CD4-positive, CD25-positive, alpha-beta regulatory T cell (primary cell): ENCODE data around the gene DDT. TPM values are rescaled to one million over a fixed set of nuclear protein-coding genes. Genes with fewer than 3 reads are reported as not detected.
A peak's percentile ranks its signal among the peaks of the same experiment; 100 is the strongest.
"Not testable (repeated sequence)": the region's sequence is repeated elsewhere in the genome, so short reads cannot be mapped to it uniquely, and the experiment has no call there.

Experiments used
- ATAC-seq, 2 donors: fragments of 150-1000 bp; cut with Tn5 transposase; one replicate each; pipeline ENCODE4 v1.10.0; 2021; ENCODE audit warnings: low read depth in 2 of 2, moderate number of reproducible peaks in 2 of 2, moderate library complexity in 1 of 2
- DNase-seq, 3 donors: peaks; one replicate each; pipeline versions ENCODE4 v3.0.0 to v3.0.0-alpha.2; 2012 to 2022; ENCODE audit warnings: mixed read lengths in 1 of 3
- H3K27ac ChIP-seq: one replicate; pipeline ENCODE4 v1.7.0; 2013; ENCODE audit warnings: mild to moderate bottlenecking, low read length; ENCODE audit not compliant: insufficient read depth, poor library complexity, severe bottlenecking
- H3K27me3 ChIP-seq: one replicate; pipeline ENCODE4 v1.7.0; 2013; ENCODE audit warnings: low read length; ENCODE audit not compliant: control insufficient read depth, insufficient read depth
- H3K36me3 ChIP-seq: one replicate; pipeline ENCODE4 v1.7.0; 2013; ENCODE audit warnings: mild to moderate bottlenecking, low read length, moderate library complexity; ENCODE audit not compliant: control insufficient read depth, insufficient read depth
- H3K4me1 ChIP-seq: 2 replicates; pipeline ENCODE4 v1.7.0; 2013; ENCODE audit warnings: mild to moderate bottlenecking, low read length; ENCODE audit not compliant: insufficient read depth, control insufficient read depth, poor library complexity, severe bottlenecking
- H3K4me3 ChIP-seq: one replicate; pipeline ENCODE4 v1.7.0; 2013; ENCODE audit warnings: low read depth, mild to moderate bottlenecking, low read length, moderate library complexity
- H3K9me3 ChIP-seq, 2 experiments: 1 replicate in 1 of 2; 2 replicates in 1 of 2; pipeline ENCODE4 v1.7.0; 2013; ENCODE audit warnings: low read length in 2 of 2, mild to moderate bottlenecking in 1 of 2, moderate library complexity in 1 of 2; ENCODE audit not compliant: control insufficient read depth in 2 of 2
- H3K27ac Mint-ChIP-seq, 3 donors: one replicate each; pipeline ENCODE4 v1.8.0; 2020 to 2022; ENCODE audit warnings: mild to moderate bottlenecking in 3 of 3, mixed read lengths in 3 of 3, moderate library complexity in 2 of 3
- H3K27me3 Mint-ChIP-seq: one replicate; pipeline ENCODE4 v1.8.0; 2022; ENCODE audit warnings: mild to moderate bottlenecking, mixed read lengths
- H3K36me3 Mint-ChIP-seq: one replicate; pipeline ENCODE4 v1.8.0; 2020; ENCODE audit warnings: mixed read lengths
- H3K4me1 Mint-ChIP-seq, 4 donors: one replicate each; pipeline ENCODE4 v1.8.0; 2020 to 2022; ENCODE audit warnings: mixed read lengths in 4 of 4, mild to moderate bottlenecking in 1 of 4
- H3K4me3 Mint-ChIP-seq, 4 donors: one replicate each; pipeline ENCODE4 v1.8.0; 2020 to 2022; ENCODE audit warnings: mild to moderate bottlenecking in 4 of 4, mixed read lengths in 4 of 4, moderate library complexity in 3 of 4
- H3K9me3 Mint-ChIP-seq, 7 donors: one replicate each; pipeline ENCODE4 v1.8.0; 2020 to 2022; ENCODE audit warnings: mixed read lengths in 7 of 7, mild to moderate bottlenecking in 3 of 7, moderate library complexity in 2 of 7
- polyA plus RNA-seq, 4 donors: library from polyadenylated mRNA; unstranded; fragments of 300-500 nt; fragmentation: Illumina TruSeq; gene quantifications; one replicate each; pipeline ENCODE4 v1.2.3, GENCODE V29; 2021
- total RNA-seq: library from RNA; stranded (reverse); gene quantifications from one replicate; pipeline ENCODE4 v1.2.3, GENCODE V29; 2022

Gene DDT
- total and polyA plus RNA-seq, 5 donors from 2014 or later = 68.0 to 142 (median 124) TPM

DNA sequence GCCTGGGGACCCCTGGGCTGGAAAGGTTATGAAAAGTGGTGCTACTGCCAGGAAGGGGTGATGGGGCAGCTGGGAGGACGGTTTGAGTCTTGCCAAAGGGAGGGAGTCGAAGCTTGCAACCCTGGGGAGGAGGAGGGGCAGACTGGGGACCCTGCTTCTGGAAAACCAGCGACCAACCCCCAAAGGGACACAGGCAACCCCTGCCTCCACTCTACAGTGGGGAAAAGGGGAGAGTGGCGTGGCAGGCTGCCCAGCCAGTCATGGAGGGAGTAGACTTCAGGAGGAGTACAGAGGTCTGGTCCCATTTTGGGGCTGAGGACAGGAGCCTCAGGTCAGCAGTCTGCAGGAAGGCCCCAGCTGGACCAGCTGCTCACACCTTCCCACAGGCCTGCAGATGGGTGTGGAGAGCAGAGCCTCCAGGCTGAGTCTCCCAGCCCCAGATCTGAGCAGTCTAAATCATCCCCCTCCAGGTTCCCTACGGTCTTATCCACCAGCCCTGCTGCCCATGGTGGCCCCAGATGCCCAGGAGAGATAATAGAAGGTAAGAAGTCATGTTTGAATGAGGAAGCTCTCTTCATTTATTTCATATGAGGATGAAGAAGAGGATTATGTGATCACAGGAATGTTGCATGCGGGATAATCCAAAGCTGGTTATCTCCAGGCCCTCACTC is 3.3 kb downstream of the DDT start:
- peak overlapping the region; percentile 29 to 69 (median 61) for H3K4me3 Mint-ChIP-seq
- peaks cover 21% of the 10 kb centered on the region for H3K36me3 ChIP-seq
- ATAC-seq = no peak

DNA sequence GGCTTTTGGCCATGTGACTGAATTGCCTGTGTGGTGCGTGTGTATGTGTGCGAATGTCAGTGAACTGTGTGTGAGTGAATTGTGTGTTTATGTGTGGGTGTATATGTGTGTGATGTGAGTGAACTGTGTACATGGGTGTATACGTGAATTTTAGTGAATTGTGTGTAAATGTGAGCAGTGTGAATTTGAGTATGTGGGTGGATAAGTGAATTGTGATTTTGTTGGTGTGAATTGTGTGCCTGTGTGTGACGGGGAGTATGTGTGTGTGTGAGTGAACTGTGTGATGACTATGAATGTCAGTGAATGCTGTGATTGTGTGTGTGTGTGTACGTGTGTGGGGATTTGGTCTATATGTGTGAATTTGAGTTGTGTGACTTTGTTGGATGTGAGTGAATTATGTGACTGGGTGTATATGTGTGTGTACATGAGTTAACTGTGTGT is 4.0 kb downstream of the DDT start:
- Histone ChIP-seq H3K36me3 (peaks cover 21% of the 10 kb centered on the region), H3K4me3 (no peak overlapping the region), H3K9me3 (no peaks in the 10 kb centered on the region), H3K27me3 (no peaks in the 10 kb centered on the region), H3K4me1 (peaks cover 6% of the 10 kb centered on the region), H3K27ac (no peak overlapping the region)
- no peak for DNase-seq
- Mint-ChIP-seq H3K4me3 (peak overlapping the region in 2 of 4 donors; percentile 47 to 66), H3K36me3 (peaks cover 10% of the 10 kb centered on the region), H3K27me3 (no peaks in the 10 kb centered on the region), H3K9me3 (peaks cover 0 to 2% (median 0%) of the 10 kb centered on the region in 7 donors), H3K4me1 (peaks cover 6 to 30% (median 17%) of the 10 kb centered on the region in 4 donors), H3K27ac (peak overlapping the region in 1 of 3 donors; percentile 5)
- no peak for ATAC-seq

More for the DNA sequence above, 3.3 kb downstream of the DDT start:
- Mint-ChIP-seq H3K4me1 (peaks cover 6 to 30% (median 17%) of the 10 kb centered on the region in 4 donors), H3K27me3 (no peaks in the 10 kb centered on the region), H3K27ac (peak overlapping the region in 1 of 3 donors; percentile 35), H3K36me3 (peaks cover 10% of the 10 kb centered on the region), H3K9me3 (peaks cover 0 to 2% (median 0%) of the 10 kb centered on the region in 7 donors)
- no peak overlapping the region for H3K4me3 ChIP-seq
- no peaks in the 10 kb centered on the region for H3K9me3 ChIP-seq
- peaks cover 6% of the 10 kb centered on the region for H3K4me1 ChIP-seq
- no peaks in the 10 kb centered on the region for H3K27me3 ChIP-seq
- no peak for DNase-seq
- H3K27ac ChIP-seq = no peak overlapping the region

DNA sequence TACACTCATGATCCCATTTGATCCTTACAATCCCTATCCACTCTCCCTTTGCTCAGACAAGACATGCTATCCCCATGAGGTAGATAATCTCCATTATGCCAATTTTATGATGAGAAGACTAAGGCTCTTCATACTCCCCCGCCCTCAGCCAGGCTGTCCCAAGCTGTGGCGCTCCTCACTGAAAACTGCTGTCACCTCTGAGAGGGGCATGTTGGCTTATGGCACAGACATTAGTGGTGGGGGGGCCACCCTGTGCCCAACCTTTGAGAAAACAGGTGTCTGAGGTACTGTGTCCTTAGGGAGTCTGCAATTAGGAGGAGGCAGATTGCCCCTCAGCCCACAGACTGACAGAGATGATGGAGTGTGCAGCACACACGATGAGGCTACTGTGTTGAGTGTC is 5.2 kb downstream of the DDT start:
- DNase-seq (no peak), ATAC-seq (no peak)
- H3K4me3 Mint-ChIP-seq = peak overlapping the region; percentile 44 to 85 (median 72)
- Histone ChIP-seq H3K27me3 (no peaks in the 10 kb centered on the region), H3K4me1 (peaks cover 6% of the 10 kb centered on the region), H3K9me3 (no peaks in the 10 kb centered on the region), H3K27ac (no peak overlapping the region), H3K36me3 (peaks cover 21% of the 10 kb centered on the region), H3K4me3 (no peak overlapping the region)
- H3K4me1 Mint-ChIP-seq = peaks cover 6 to 30% (median 17%) of the 10 kb centered on the region in 4 donors
- H3K27ac Mint-ChIP-seq = no peak overlapping the region
- peaks cover 0 to 2% (median 0%) of the 10 kb centered on the region in 7 donors for H3K9me3 Mint-ChIP-seq
- H3K36me3 Mint-ChIP-seq = peaks cover 10% of the 10 kb centered on the region
- H3K27me3 Mint-ChIP-seq = no peaks in the 10 kb centered on the region

DNA sequence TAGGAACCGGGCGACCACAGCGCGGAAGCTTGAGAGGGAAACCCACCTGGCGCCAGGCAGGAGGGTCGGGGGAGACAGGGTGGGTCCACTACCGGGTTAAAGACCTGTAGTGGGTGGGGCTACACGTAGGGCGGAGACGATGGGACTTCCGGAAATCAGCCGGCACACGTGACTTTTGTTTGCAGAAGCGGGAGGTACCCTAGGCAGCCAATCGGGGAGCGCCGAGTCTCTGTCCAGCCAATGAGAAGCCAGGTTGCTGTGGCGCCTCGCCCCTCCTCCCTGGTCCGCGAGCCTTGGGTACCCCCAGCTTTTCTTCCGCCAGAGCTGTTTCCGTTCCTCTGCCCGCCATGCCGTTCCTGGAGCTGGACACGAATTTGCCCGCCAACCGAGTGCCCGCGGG is 7.7 kb downstream of the DDT start, which contains the start of gene DDTL:
DDTL (plus strand) TSS at position 321 of the 400 bp plus-strand sequence; CDS start at position 348, 27 bp downstream.
- H3K4me1 Mint-ChIP-seq = peaks cover 6 to 26% (median 15%) of the 10 kb centered on the region in 4 donors
- H3K36me3 Mint-ChIP-seq, H3K27ac Mint-ChIP-seq, H3K4me1 ChIP-seq, DNase-seq, H3K9me3 ChIP-seq, H3K27me3 ChIP-seq, H3K9me3 Mint-ChIP-seq, H3K4me3 Mint-ChIP-seq, H3K27me3 Mint-ChIP-seq, H3K4me3 ChIP-seq, H3K27ac ChIP-seq: not testable (repeated sequence)
- peak; percentile 96 to 97 for ATAC-seq
- peaks cover 18% of the 10 kb centered on the region for H3K36me3 ChIP-seq

DNA sequence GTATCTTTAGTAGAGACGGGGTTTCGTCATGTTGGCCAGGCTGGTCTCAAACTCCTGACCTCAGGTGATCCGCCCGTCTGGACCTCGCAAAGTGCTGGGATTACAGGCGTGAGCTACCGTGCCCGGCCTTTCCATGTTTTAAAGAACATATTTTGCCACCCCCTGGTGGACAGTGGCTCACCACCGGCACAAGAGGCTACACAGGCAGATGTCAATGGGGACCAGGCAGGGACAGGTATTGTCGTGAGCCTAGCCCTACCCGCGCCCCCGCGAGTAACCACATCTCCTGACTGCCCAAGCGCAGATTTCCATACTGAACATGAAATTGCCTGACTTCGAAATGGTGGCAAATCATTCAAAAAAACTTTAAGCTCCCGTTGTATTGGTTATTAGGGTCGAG is 8.1 kb downstream of the DDT start:
- H3K27ac ChIP-seq, H3K4me3 Mint-ChIP-seq, H3K4me3 ChIP-seq, H3K27me3 Mint-ChIP-seq, H3K27ac Mint-ChIP-seq, DNase-seq, H3K36me3 Mint-ChIP-seq, H3K4me1 ChIP-seq, H3K9me3 ChIP-seq, H3K9me3 Mint-ChIP-seq, H3K27me3 ChIP-seq: not testable (repeated sequence)
- ATAC-seq = peak in 1 of 2 donors; percentile 22
- H3K36me3 ChIP-seq = peaks cover 13% of the 10 kb centered on the region
- peaks cover 6 to 21% (median 13%) of the 10 kb centered on the region in 4 donors for H3K4me1 Mint-ChIP-seq

GRCh38 chr22:23961084-23961771 is 13.0 kb downstream of the DDT start, which contains the start of gene GSTT2B:
Gene GSTT2B, minus strand, starts transcription at chr22:23961195. Its CDS starts 64 bp downstream, at chr22:23961131.
- H3K27me3 ChIP-seq, H3K27ac Mint-ChIP-seq, DNase-seq, ATAC-seq, H3K36me3 Mint-ChIP-seq, H3K9me3 ChIP-seq, H3K4me1 ChIP-seq, H3K27ac ChIP-seq, H3K4me3 Mint-ChIP-seq, H3K9me3 Mint-ChIP-seq, H3K27me3 Mint-ChIP-seq, H3K4me3 ChIP-seq, H3K36me3 ChIP-seq, H3K4me1 Mint-ChIP-seq: not testable (repeated sequence)

DNA sequence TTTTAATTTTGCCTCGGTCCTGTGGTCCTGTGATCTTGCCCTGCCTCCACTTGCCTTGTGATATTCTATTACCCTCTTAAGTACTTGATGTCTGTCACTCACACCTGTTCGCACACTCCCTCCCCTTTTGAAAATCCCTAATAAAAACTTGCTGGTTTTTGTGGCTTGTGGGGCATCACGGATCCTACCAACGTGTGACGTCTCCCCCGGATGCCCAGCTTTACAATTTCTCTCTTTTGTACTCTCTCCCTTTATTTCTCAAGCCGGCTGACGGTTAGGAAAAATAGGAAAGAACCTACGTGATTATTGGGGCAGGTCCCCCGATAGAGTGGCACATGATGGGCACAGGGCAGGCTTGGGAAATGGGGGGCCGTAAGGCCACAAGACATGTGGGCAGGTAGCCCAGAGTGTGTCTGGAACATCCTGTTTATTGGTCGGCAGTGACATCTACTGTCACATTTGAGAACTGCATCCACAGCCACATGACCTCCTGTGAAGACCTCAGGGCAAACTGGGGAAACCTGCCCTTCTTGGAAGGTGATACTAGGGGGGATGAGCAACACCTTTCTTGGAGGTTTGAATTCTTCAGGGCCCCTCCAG is 17.8 kb downstream of the DDT start:
- not testable (repeated sequence) for H3K4me1 Mint-ChIP-seq, H3K27me3 Mint-ChIP-seq, H3K4me3 Mint-ChIP-seq, H3K27ac ChIP-seq, H3K4me3 ChIP-seq, H3K27me3 ChIP-seq, H3K4me1 ChIP-seq, H3K36me3 ChIP-seq, H3K36me3 Mint-ChIP-seq, H3K9me3 Mint-ChIP-seq, H3K9me3 ChIP-seq
- peak overlapping the region in 2 of 3 donors; percentile 15 to 16 for H3K27ac Mint-ChIP-seq
- ATAC-seq (peak; percentile 86 to 87), DNase-seq (peak; percentile 74 to 79 (median 75))
